Calu3 (cell line): ENCODE measurements around the gene HDHD2. TPM values are rescaled to one million over a fixed set of nuclear protein-coding genes. Genes with fewer than 3 reads are reported as not detected.
"Not testable (repeated sequence)": the region's sequence is repeated elsewhere in the genome, so short reads cannot be mapped to it uniquely, and the experiment has no call there.

Experiments used
- BruUV-seq: library from RNA; stranded (reverse); fragments of 400-500 nt; replicated peaks from 2 replicates; lab custom pipeline; 2021; lab: Mats Ljungman, UMichigan
- CTCF ChIA-PET: fragments of 300-600 bp; sonication (Branson Sonifier 250); formaldehyde crosslinking; loops from one replicate; lab custom pipeline; 2022; ENCODE audit warnings: antibody characterized with exemption; lab: Charles Lee
- DNase-seq: peaks from one replicate; pipeline ENCODE4 v3.0.0; 2022
- H3K27ac Mint-ChIP-seq: one replicate; pipeline ENCODE4 v1.8.0; 2022; ENCODE audit warnings: mixed read lengths; ENCODE audit not compliant: unreplicated experiment
- H3K27me3 Mint-ChIP-seq: one replicate; pipeline ENCODE4 v1.8.0; 2022; ENCODE audit warnings: mixed read lengths; ENCODE audit not compliant: unreplicated experiment
- H3K36me3 Mint-ChIP-seq: one replicate; pipeline ENCODE4 v1.8.0; 2022; ENCODE audit warnings: mild to moderate bottlenecking, moderate library complexity, mixed read lengths; ENCODE audit not compliant: insufficient read depth, unreplicated experiment
- H3K4me1 Mint-ChIP-seq: one replicate; pipeline ENCODE4 v1.8.0; 2022; ENCODE audit warnings: mild to moderate bottlenecking, low read depth, mixed read lengths; ENCODE audit not compliant: unreplicated experiment
- H3K4me3 Mint-ChIP-seq: one replicate; pipeline ENCODE4 v1.8.0; 2022; ENCODE audit warnings: mild to moderate bottlenecking, low read depth, moderate library complexity, mixed read lengths; ENCODE audit not compliant: unreplicated experiment
- H3K9me3 Mint-ChIP-seq: one replicate; pipeline ENCODE4 v1.8.0; 2022; ENCODE audit warnings: low read depth, mixed read lengths; ENCODE audit not compliant: unreplicated experiment
- CTCF ChIP-seq: fragments of 200-600 bp; IDR thresholded peaks from one replicate; pipeline ENCODE4 v1.8.0; 2022; ENCODE audit warnings: antibody characterized with exemption; ENCODE audit not compliant: unreplicated experiment
- intact Hi-C: fragments of 100-400 bp; cut with micrococcal nuclease; formaldehyde crosslinking; loops from one replicate; pipeline ENCODE4 v1.10.0; 2022; ENCODE audit not compliant: unreplicated experiment
- total RNA-seq: library from RNA; stranded (reverse); gene quantifications from 2 replicates; pipeline ENCODE4 v1.2.3, GENCODE V29; 2022

Gene HDHD2
- total RNA-seq, 1 experiment from 2014 or later = 31.6 TPM

GRCh38 chr18:47184419-47185050 lies 34.2 kb upstream of the HDHD2 start:
- intact Hi-C loops = no loop called here
- Mint-ChIP-seq H3K9me3 (peaks cover 5% of the 10 kb centered on the region), H3K27me3 (peaks cover 52% of the 10 kb centered on the region), H3K27ac (no peak overlapping the region), H3K4me3 (no peak overlapping the region), H3K4me1 (no peaks in the 10 kb centered on the region), H3K36me3 (no peaks in the 10 kb centered on the region)
- TF ChIP-seq CTCF = no peak
- CTCF ChIA-PET = no interaction called here
- DNase-seq = no peak
- BruUV-seq = no TSS peak

DNA sequence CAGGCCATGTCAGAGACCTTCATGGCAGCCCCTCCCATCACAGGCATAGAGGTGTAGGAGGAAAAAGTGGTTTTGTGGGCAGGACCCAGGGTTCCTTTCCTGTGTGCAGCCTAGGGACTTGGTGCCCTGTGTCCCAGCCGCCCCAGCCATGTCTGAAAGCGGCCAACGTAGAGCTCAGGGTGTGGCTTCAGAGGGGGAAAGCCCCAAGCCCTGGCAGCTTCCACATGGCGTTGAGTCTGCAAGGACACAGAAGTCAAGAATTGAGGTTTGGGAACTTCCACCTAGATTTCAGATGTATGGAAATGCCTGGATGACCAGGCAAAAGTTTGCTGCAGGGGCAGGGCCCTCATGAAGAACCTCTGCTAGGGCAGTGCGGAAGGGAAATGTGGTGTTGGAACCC lies 31.9 kb upstream of the HDHD2 start:
- H3K27ac Mint-ChIP-seq, BruUV-seq, H3K4me1 Mint-ChIP-seq, H3K36me3 Mint-ChIP-seq, intact Hi-C loops, H3K9me3 Mint-ChIP-seq, H3K4me3 Mint-ChIP-seq, DNase-seq: not testable (repeated sequence)
- CTCF ChIA-PET = interaction anchor here (0.6 kb wide), 1 partner anchor 687 kb away, joined by 4 read pairs; no protein-coding TSS in a partner anchor
- peaks cover 43% of the 10 kb centered on the region for H3K27me3 Mint-ChIP-seq

GRCh38 chr18:47180765-47181164 lies 30.5 kb upstream of the HDHD2 start:
- H3K36me3 Mint-ChIP-seq = peaks cover 5% of the 10 kb centered on the region
- TF ChIP-seq CTCF = no peak
- no peak overlapping the region for H3K4me3 Mint-ChIP-seq
- CTCF ChIA-PET = no interaction called here
- H3K27me3 Mint-ChIP-seq = peaks cover 29% of the 10 kb centered on the region
- no peak overlapping the region for H3K27ac Mint-ChIP-seq
- no peak for DNase-seq
- no peaks in the 10 kb centered on the region for H3K4me1 Mint-ChIP-seq
- peaks cover 5% of the 10 kb centered on the region for H3K9me3 Mint-ChIP-seq
- BruUV-seq = no TSS peak
- intact Hi-C loops = no loop called here

GRCh38 chr18:47179520-47179919 lies 29.2 kb upstream of the HDHD2 start:
- Mint-ChIP-seq H3K36me3 (peaks cover 5% of the 10 kb centered on the region), H3K4me1 (no peaks in the 10 kb centered on the region), H3K9me3 (peaks cover 3% of the 10 kb centered on the region), H3K27ac (no peak overlapping the region), H3K4me3 (no peak overlapping the region), H3K27me3 (peaks cover 23% of the 10 kb centered on the region)
- CTCF ChIA-PET = no interaction called here
- no peak for DNase-seq
- no peak for TF ChIP-seq CTCF
- intact Hi-C loops = no loop called here
- no TSS peak for BruUV-seq

DNA sequence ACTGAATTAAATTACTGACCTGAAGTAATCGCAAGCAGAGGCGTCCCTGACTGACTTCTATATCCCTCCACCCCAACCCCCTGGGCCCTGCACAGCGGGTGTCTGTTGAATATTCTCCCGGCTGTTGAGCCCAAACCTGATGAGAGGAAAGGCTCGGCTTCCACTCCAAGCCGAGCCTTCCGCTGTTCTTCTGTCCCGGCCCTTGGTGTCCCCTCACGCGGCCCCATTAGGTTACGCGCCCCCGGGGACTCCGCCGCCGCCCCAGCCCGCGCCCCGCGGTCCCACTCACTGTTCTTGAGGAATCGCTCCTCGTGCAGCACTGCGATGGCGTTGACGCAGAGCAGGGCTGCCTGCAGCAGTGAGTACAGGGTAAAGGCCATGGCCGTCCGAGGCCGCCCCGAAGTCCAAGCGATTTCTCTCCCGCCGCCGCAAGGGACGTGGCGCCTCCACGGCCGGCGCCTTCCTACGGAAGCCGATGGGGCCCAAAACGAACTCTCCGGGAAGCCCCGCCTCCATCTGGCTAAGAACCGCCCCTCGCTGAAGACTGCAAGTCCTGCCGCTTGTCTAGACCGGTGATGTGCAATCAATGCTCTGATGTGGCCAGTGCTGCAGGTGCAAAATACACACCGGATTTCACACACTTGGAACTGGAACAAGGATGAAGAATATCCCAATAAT lies 25.7 kb upstream of the HDHD2 start, which contains the start of gene IER3IP1:
Gene IER3IP1 (minus strand): TSS at position 467 of the 678 bp plus-strand sequence. CDS start 87 bp downstream, at position 380.
- Mint-ChIP-seq H3K27me3 (peaks cover 4% of the 10 kb centered on the region), H3K4me1 (no peaks in the 10 kb centered on the region), H3K4me3 (no peak within 1 kb of the TSS), H3K27ac (no peak within 1 kb of the TSS), H3K36me3 (peaks cover 5% of the 10 kb centered on the region), H3K9me3 (no peaks in the 10 kb centered on the region)
- CTCF ChIA-PET = no interaction called here
- intact Hi-C loops = loop anchor here (2.0 kb wide), 1 partner anchor 27 kb away; no protein-coding TSS in a partner anchor
- no peak for TF ChIP-seq CTCF
- no TSS peak for BruUV-seq
- DNase-seq = peak; percentile 95
